SK-N-SH treated with all-trans-retinoic acid at 6 μM for 48 hours (cell line): ENCODE results near the gene KAZALD1.

Source experiments
- BACH2 ChIP-seq: fragments of 250-450 bp; sonication (Bioruptor Pico); IDR thresholded peaks from 2 replicates; pipeline ENCODE4 v1.9.0; 2021; ENCODE audit warnings: mild to moderate bottlenecking, borderline replicate concordance
- CSRNP3 ChIP-seq: fragments of 250-450 bp; sonication (Bioruptor Pico); IDR thresholded peaks from 2 replicates; pipeline ENCODE4 v1.5.1; 2021; ENCODE audit warnings: mild to moderate bottlenecking, moderate library complexity
- ESRRG ChIP-seq: fragments of 250-450 bp; sonication (Bioruptor Pico); IDR thresholded peaks from 2 replicates; pipeline ENCODE4 v1.6.1; 2021; ENCODE audit warnings: mild to moderate bottlenecking
- GLIS3 ChIP-seq: fragments of 250-450 bp; sonication (Bioruptor Pico); IDR thresholded peaks from 2 replicates; pipeline ENCODE4 v1.5.0; 2020; ENCODE audit warnings: mild to moderate bottlenecking, moderate library complexity
- ISL1 ChIP-seq: fragments of 250-450 bp; sonication (Bioruptor Pico); IDR thresholded peaks from 2 replicates; pipeline ENCODE4 v2.1.2; 2022; ENCODE audit warnings: mild to moderate bottlenecking, moderate library complexity
- OSR1 ChIP-seq: fragments of 250-450 bp; sonication (Bioruptor Pico); IDR thresholded peaks from 2 replicates; pipeline ENCODE4 v1.8.0; 2022; ENCODE audit warnings: moderate library complexity, mild to moderate bottlenecking, inconsistent platforms
- POU6F1 ChIP-seq: fragments of 250-450 bp; sonication (Bioruptor Pico); IDR thresholded peaks from 2 replicates; pipeline ENCODE4 v1.8.0; 2021; ENCODE audit warnings: low read depth, mild to moderate bottlenecking, moderate library complexity, borderline replicate concordance
- ZNF70 ChIP-seq: fragments of 450-650 bp; formaldehyde crosslinking; IDR thresholded peaks from 2 replicates; pipeline ENCODE4 v1.5.0; 2020; ENCODE audit warnings: mild to moderate bottlenecking, moderate library complexity
- TF ChIP-seq, protein P1 (sequence below): fragments of 250-450 bp; sonication (Bioruptor Pico); IDR thresholded peaks from 2 replicates; pipeline ENCODE4 v1.5.1; 2020; ENCODE audit warnings: low read depth, mild to moderate bottlenecking, moderate library complexity

GRCh38 chr10:101087965-101088364, 26.2 kb downstream of the KAZALD1 start:
- TF ChIP-seq, protein P1, sequence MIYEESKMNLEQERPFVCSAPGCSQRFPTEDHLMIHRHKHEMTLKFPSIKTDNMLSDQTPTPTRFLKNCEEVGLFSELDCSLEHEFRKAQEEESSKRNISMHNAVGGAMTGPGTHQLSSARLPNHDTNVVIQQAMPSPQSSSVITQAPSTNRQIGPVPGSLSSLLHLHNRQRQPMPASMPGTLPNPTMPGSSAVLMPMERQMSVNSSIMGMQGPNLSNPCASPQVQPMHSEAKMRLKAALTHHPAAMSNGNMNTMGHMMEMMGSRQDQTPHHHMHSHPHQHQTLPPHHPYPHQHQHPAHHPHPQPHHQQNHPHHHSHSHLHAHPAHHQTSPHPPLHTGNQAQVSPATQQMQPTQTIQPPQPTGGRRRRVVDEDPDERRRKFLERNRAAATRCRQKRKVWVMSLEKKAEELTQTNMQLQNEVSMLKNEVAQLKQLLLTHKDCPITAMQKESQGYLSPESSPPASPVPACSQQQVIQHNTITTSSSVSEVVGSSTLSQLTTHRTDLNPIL (CRISPR knock-in tag): no peak
- TF ChIP-seq GLIS3 (no peak), ESRRG (CRISPR knock-in tag) (no peak), ISL1 (CRISPR knock-in tag) (no peak), BACH2 (no peak), ZNF70 (CRISPR knock-in tag) (no peak), CSRNP3 (no peak), POU6F1 (CRISPR knock-in tag) (no peak), OSR1 (CRISPR knock-in tag) (no peak)
